ENCODE data around the gene PRKACG. TPM values are rescaled to one million over a fixed set of nuclear protein-coding genes. Genes with fewer than 3 reads are reported as not detected.
A peak's percentile ranks its signal among the peaks of the same experiment; 100 is the strongest.
"Not testable (repeated sequence)": the region's sequence is repeated elsewhere in the genome, so short reads cannot be mapped to it uniquely, and the experiment has no call there.

The PRKACG gene
- not detected for polyA plus RNA-seq (2013, experiment 1 of 2; ENCODE audit: insufficient read length)
- polyA plus RNA-seq (2013, experiment 2 of 2; ENCODE audit: insufficient read length): not detected

DNA sequence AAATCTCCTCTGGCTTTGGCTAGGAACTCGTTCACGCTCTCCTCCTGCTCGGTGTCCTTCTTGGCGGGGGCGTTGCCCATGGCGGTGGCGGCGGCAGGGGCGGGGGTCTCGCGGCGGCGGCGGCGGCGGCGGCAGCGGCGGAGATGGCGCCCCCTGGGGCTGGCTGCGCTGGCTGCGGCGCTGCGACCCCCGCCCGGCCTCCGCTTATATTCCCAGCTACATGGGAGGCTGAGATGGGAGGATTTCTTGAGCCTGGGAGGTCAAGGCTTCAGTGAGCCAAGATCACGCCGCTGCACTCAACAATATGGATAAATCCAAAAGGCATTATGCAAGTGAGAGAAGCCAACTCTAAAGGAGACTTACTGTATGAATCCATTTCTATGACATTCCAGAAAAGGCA lies at the start of gene PRKACG:
Gene PRKACG, minus strand, starts transcription at position 101 of the 400 bp plus-strand sequence. Its CDS starts 21 bp downstream, at position 80.
- DNase-seq: no peak

DNA sequence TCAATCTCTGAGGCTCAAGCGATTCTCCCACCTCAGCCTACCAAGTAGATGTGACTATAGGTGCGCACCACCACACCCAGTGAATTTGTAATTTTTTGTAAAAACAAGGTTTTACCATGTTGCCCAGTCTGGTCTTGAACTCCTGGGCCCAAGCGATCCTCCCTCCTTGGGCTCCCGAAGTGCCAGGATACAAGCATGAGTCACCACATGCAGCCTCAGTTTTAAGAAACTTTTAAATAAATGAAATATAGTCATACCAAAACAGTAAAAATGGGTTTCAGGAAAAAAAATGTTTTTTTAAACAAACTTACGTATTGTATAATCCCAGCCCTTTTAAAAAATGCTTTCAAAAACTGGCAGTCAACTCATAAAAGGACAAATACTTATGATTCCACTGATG lies 48.3 kb upstream of the PRKACG start:
- DNase-seq: no peak

GRCh38 chr9:69060766-69061165 lies 46.9 kb upstream of the PRKACG start:
- DNase-seq: no peak

DNA sequence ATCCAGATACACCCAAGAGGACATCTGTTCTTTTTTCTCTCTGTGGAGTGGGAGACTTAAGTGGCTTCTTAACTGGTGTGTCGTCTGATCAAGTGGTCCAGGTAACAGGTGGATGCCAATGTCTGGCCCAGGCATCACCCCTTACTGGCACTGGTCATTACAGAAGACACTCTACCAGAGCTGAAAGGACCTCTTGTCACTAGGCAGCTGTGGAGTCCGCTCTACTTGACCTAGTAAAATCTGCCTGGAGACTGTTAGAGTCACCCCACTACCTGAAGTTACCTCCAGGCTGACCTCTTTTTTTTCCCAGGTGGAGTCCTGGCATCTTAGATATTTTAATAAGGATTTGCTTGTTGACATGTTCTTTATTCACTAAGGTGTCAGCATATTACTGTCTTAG lies 44.2 kb upstream of the PRKACG start:
- no peak for DNase-seq

DNA sequence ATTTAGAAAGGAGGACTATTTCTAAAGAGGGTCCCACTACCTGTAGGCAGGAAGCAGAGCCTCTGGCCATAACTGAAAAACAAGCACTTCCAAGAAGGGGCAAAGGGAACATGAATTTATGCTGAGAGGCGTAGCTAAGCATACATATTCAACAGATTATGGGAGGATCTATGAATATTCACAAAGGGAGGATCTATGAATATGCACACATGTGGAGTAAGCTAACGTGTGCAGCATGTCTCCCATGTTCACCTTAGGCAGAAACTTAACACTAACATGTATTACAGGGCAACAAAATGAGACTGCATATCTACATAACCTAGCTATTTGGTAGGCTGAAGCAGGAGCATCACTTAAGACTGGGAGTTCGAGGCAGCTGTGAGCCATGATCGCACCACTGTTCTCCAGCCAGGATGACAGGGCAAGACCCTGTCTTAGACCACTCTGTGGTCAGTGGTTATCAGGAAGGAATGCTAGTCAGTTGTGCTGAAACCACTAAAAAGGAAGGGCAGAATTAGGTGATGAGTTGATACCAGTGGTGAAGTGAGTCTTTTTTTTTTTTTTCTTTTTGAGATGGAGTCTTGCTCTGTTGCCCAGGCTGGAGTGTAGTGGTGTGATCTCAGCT lies 42.4 kb upstream of the PRKACG start:
- no peak for DNase-seq

- no peak for DNase-seq
Measured at GRCh38 chr9:69054989-69055388, 41.1 kb upstream of the PRKACG start.

DNA sequence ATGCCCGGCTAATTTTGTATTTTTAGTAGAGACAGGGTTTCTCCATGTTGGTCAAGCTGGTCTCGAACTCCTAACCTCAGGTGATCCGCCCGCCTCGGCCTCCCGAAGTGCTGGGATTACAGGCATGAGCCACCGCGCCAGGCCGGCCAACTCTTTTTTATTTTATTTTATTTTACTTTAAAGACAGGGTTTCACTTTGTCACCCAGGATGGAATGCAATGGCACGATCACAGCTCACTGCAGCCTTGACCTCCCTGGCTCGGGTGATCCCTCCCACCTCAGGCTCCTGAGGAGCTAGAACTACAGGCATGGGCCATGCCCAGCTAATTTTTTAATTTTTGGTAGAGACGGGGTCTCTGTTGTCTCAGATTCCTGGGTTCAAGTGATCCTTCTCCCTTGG lies 37.0 kb upstream of the PRKACG start:
- not testable (repeated sequence) for DNase-seq

- DNase-seq: no peak
Measured at GRCh38 chr9:69049094-69049493, 35.2 kb upstream of the PRKACG start.

DNA sequence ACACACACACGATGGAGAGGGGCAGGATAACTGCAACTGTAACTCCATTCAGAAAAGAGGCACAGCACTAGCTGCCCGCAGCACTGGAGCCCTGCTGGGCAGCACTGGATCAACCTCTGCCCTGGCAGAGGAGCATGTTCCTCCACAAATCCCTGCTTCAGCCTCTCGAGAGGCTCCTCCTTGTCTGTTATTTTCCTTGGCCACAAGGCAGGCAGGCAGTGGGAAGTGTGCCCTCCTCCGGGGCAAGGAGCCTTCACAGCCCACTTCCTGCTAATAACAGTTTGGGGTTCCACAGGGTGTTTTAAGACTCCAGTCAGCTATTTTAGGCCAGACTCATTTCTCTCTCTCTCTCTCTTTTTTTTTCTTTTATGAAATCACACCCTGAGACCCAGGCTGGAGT lies 33.5 kb upstream of the PRKACG start:
- no peak for DNase-seq

- DNase-seq: no peak
Measured at GRCh38 chr9:69046723-69047122, 32.8 kb upstream of the PRKACG start.

DNA sequence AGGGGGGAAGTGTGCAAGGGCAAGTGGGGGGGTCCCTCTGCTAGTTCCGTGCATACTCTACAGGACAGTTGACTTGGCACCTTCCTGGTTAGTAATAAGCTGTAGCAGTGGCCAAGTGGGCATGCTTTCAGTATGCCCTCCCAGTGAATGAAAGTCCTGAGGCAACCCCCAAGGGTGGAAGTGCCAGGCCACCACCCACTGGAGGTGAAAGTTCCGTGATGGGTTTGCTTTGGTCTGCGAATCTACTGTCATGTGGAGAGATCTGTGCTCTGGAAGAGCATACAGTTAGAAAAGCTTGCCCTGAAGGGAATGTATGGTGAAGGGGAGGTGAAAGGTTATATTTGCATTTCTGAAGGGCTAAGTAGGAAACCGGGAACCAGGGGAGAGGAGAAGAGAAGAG lies 31.9 kb upstream of the PRKACG start:
- no peak for DNase-seq

DNA sequence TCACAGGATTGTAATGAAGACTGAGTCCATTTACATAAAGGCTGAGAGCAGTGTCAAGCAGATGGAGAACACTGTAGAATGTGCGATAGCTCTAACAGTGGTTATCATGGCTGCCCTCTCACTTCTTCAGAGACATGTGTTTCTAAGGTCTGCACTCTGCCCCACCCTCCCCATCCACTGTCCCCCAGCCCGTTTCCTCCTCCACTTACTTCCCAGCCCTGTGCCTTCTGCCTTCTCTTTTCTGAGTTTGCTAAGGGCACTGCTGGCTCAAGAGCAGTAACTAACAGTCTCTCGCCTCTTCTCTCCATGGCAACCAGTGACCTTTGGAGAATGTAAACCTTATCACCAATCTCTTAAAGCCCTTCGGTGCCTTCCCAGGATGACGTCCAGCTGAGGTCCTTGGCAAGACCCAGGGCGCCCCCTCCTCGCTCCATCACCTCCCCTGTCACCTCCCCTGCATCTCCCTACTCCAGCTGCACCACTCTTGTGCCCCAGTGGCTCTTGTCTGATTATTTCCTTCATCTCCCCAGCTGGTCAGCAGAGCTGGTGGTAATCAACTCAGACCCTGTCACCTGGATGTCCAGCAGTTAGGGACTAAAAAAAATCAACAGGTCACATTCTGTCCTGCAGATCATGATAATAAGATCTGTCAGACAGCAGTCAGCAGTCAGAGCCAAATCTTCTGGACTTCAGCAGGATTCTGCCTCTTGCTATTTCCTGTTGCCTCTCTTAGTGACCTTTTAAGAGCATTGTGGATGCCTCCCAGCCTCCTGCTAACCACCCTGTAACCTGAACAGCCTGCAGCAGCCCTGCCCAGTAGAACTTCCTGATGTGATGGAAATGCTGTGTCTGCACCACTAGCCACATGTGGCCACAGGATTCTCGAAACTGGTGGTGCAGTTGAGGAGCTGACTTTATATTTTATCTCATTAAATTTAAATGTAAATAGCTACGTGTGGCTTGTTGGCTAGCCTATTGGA lies 30.6 kb upstream of the PRKACG start:
- peak; percentile 11 for DNase-seq

- DNase-seq: no peak
Measured at GRCh38 chr9:69040646-69041045, 26.7 kb upstream of the PRKACG start.

- no peak for DNase-seq
Measured at GRCh38 chr9:69036799-69037198, 22.9 kb upstream of the PRKACG start.

GRCh38 chr9:69036309-69036708 lies 22.4 kb upstream of the PRKACG start:
- DNase-seq: no peak

- DNase-seq: peak; percentile 83
Measured at GRCh38 chr9:69035438-69036308, 21.8 kb upstream of the PRKACG start, which contains the start of gene FXN. FXN (plus strand) TSS chr9:69035752; CDS start chr9:69035783, 31 bp downstream.

GRCh38 chr9:69034071-69034470 lies 20.2 kb upstream of the PRKACG start:
- DNase-seq: no peak

DNA sequence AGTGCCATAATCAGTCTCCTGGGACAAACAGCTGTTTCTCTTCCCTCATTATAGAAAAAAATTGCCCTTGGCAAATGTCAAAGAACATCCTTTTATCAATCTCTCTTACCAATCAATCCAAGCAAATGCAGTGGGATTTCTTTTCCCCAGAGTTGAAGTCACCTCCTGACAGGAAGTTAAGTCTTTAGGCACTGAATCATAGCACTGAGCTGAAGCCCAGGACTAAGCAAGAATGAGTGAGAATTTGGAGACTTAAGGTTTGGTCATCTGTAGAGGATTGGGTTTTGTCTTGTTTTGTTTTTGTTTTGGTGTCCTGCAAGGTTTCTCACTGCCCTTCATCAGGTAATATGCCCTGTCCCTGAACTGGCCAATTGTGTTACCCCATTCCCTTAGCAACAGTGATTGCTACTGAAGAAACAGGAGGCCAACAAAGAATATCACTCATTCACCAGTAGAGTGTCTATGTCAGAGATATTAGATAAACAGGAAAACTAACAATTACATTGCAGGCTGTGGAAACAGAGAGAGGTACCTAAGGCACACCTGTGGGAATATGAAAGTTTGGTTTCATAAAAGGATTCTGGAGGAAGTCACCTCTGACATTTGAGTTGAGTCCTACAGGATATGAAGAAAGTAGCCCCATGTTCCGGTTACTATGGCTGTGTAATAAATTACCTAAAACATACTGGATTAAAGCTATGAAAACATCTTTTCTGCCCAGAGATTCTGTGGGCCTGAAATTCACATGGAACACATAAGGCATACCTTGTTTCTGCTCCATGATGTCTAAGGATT lies 17.1 kb upstream of the PRKACG start:
- no peak for DNase-seq

GRCh38 chr9:69029535-69029934 lies 15.6 kb upstream of the PRKACG start:
- DNase-seq: no peak

GRCh38 chr9:69028754-69029153 lies 14.8 kb upstream of the PRKACG start:
- DNase-seq: no peak

DNA sequence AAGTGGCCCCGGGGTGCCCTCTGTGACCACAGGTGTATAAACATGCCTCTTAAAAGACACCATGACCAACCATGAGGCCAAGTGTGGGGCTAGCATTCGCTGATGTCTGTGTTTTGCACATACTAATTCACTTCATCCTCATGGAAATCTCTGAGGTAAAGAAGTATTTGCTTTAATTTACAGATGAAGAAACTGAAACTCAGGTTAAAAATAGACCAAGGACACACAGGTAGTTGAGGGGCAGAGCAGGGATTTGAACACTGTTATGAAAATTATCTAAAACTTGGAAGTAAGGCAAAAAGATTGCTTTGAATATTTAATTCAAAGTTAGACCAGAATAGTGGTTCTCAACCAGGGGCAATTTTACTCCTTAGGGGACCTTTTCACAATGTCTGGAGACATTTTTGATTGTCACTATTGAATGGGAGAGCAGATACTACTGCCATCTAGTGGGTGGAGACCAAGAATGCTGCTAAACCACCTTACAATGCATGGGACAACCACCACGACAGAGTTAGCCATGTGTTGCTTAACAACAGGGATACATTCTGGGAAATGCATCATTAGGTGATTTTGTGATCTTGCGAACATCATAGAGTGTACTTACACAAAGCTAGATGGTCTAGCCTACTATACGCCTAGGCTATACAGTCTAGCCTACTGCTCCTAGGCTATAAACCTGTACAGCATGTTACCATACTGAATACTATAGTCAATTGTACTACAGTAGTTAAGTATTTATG lies 13.6 kb upstream of the PRKACG start:
- peak; percentile 42 for DNase-seq

Data from fibroblast of skin of scalp (primary cell).